Smooth muscle cell (in vitro differentiated cells): ENCODE data around the gene ST6GAL1. TPM values are rescaled to one million over a fixed set of nuclear protein-coding genes. Genes with fewer than 3 reads are reported as not detected.
A peak's percentile ranks its signal among the peaks of the same experiment; 100 is the strongest.

ENCODE experiments used
- DNase-seq: peaks from one replicate; lab custom pipeline; 2025; ENCODE audit not compliant: unreplicated experiment; lab: John Stamatoyannopoulos, UW
- H2AFZ ChIP-seq: fragments of 200-600 bp; sonication (generic); 2 replicates; pipeline ENCODE4 v1.6.0; 2016; ENCODE audit warnings: antibody characterized with exemption, low read depth, mild to moderate bottlenecking
- H3F3A ChIP-seq: fragments of 200-600 bp; sonication (generic); 2 replicates; pipeline ENCODE4 v1.6.0; 2017; ENCODE audit warnings: antibody characterized with exemption, low read depth
- H3K27ac ChIP-seq: fragments of 200-600 bp; sonication (generic); 2 replicates; pipeline ENCODE4 v1.5.1; 2016; ENCODE audit warnings: low read depth, mild to moderate bottlenecking
- H3K27me3 ChIP-seq: fragments of 200-600 bp; sonication (generic); 2 replicates; pipeline ENCODE4 v1.6.1; 2016; ENCODE audit warnings: low read depth, mild to moderate bottlenecking
- H3K36me3 ChIP-seq: fragments of 200-600 bp; sonication (generic); 2 replicates; pipeline ENCODE4 v1.5.1; 2016; ENCODE audit warnings: low read depth
- H3K4me1 ChIP-seq: fragments of 200-600 bp; sonication (generic); 2 replicates; pipeline ENCODE4 v1.5.1; 2016; ENCODE audit warnings: low read depth
- H3K4me2 ChIP-seq: fragments of 200-600 bp; sonication (generic); 2 replicates; pipeline ENCODE4 v1.6.0; 2016; ENCODE audit warnings: mild to moderate bottlenecking
- H3K4me3 ChIP-seq: fragments of 200-600 bp; sonication (generic); 2 replicates; pipeline ENCODE4 v1.5.1; 2016; ENCODE audit warnings: mild to moderate bottlenecking
- H3K79me2 ChIP-seq: fragments of 200-600 bp; sonication (generic); 2 replicates; pipeline ENCODE4 v1.6.0; 2016; ENCODE audit warnings: low read depth, mild to moderate bottlenecking
- H3K9ac ChIP-seq: fragments of 200-600 bp; sonication (generic); 2 replicates; pipeline ENCODE4 v1.6.0; 2016; ENCODE audit warnings: low read depth
- H3K9me3 ChIP-seq: fragments of 200-600 bp; sonication (generic); replicated peaks from 2 replicates; pipeline ENCODE4 v1.5.1; 2016; ENCODE audit warnings: low read depth
- H4K20me1 ChIP-seq: fragments of 200-600 bp; sonication (generic); 2 replicates; pipeline ENCODE4 v1.6.0; 2016; ENCODE audit warnings: low read depth
- WGBS: methylation state at CpG from one replicate; pipeline ENCODE4 v1.1.7; 2016; ENCODE audit warnings: low lambda C conversion rate; 5-methylcytosine and 5-hydroxymethylcytosine counted together
- polyA plus RNA-seq: library from polyadenylated mRNA; unstranded; fragments of >200 nt; fragmentation: Nextera tagmentation; extraction: Ambion mirVana; gene quantifications from 2 replicates; pipeline ENCODE4 v1.2.1, GENCODE V29; 2016
- total RNA-seq: library from RNA; depleted of rRNA; stranded (reverse); fragments of >200 nt; gene quantifications from 2 replicates; pipeline ENCODE4 v1.2.3, GENCODE V29; 2014
- TF ChIP-seq, protein P1 (sequence below): fragments of 200-600 bp; sonication (generic); IDR thresholded peaks from 2 replicates; pipeline ENCODE4 v1.5.1; 2017; ENCODE audit warnings: borderline replicate concordance, mild to moderate bottlenecking, antibody characterized with exemption; ENCODE audit not compliant: insufficient read depth, poor library complexity, severe bottlenecking

Gene ST6GAL1
- total and polyA plus RNA-seq, 2 experiments from 2014 or later: 3.5 to 8.9 TPM

DNA sequence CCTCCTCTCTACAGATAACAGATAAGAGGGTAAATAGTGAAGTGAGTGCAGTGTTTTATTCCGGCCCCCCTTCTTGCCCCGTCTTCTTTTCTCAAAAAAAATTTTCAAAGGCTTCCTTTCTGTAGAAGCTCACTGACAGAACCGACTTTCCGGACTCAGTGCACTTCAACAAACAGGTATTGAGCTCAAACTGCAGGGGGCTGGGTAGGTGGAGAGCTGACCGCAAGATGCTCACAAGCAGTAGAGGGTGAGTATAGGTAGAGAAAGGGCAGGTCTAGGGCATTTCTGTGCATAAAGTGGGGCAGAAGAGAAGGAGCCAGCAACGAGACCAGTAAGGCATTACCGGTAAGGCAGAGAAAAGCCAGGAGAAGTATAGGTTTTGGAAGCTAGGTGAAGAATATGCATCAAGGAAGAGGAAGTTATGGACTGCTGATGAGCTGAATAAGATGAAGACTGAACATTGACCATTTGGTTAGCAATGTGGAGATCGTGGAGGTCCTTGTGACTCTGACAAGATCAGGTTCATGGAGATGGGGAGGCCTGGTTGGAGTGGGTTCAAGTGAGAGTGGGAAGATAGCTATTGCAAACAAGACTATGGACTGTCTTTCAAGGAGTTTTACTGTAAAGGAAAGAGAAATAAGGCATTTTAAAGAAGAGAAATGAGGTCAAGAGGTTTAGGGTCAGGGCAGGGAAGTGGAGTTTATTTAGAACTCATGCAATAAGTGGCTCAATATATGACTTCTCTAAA is 97.4 kb downstream of the ST6GAL1 start:
- no peaks in the 10 kb centered on the region for H3K27me3 ChIP-seq
- no peak overlapping the region for H2AFZ ChIP-seq
- no peak for DNase-seq
- H3K9me3 ChIP-seq: no peaks in the 10 kb centered on the region
- no peak overlapping the region for H3K4me3 ChIP-seq
- TF ChIP-seq, protein P1, sequence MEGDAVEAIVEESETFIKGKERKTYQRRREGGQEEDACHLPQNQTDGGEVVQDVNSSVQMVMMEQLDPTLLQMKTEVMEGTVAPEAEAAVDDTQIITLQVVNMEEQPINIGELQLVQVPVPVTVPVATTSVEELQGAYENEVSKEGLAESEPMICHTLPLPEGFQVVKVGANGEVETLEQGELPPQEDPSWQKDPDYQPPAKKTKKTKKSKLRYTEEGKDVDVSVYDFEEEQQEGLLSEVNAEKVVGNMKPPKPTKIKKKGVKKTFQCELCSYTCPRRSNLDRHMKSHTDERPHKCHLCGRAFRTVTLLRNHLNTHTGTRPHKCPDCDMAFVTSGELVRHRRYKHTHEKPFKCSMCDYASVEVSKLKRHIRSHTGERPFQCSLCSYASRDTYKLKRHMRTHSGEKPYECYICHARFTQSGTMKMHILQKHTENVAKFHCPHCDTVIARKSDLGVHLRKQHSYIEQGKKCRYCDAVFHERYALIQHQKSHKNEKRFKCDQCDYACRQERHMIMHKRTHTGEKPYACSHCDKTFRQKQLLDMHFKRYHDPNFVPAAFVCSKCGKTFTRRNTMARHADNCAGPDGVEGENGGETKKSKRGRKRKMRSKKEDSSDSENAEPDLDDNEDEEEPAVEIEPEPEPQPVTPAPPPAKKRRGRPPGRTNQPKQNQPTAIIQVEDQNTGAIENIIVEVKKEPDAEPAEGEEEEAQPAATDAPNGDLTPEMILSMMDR: no peak
- no peaks in the 10 kb centered on the region for H3K36me3 ChIP-seq
- H3K4me1 ChIP-seq: no peaks in the 10 kb centered on the region
- H3K4me2 ChIP-seq: no peak overlapping the region
- H3K27ac ChIP-seq: no peak overlapping the region
- 90% methylated on average over 8 of the region's 8 CpGs for WGBS
- H3K9ac ChIP-seq: no peak overlapping the region
- H3F3A ChIP-seq: no peaks in the 10 kb centered on the region
- no peaks in the 10 kb centered on the region for H4K20me1 ChIP-seq
- no peaks in the 10 kb centered on the region for H3K79me2 ChIP-seq

GRCh38 chr3:187031934-187032333 is 101.6 kb downstream of the ST6GAL1 start:
- Histone ChIP-seq H3K27me3 (no peaks in the 10 kb centered on the region), H3K9me3 (no peaks in the 10 kb centered on the region), H3K4me2 (no peak overlapping the region), H3K9ac (no peak overlapping the region), H3K79me2 (no peaks in the 10 kb centered on the region), H2AFZ (no peak overlapping the region), H3F3A (no peaks in the 10 kb centered on the region), H4K20me1 (no peaks in the 10 kb centered on the region), H3K36me3 (no peaks in the 10 kb centered on the region), H3K4me3 (no peak overlapping the region), H3K27ac (no peak overlapping the region), H3K4me1 (no peaks in the 10 kb centered on the region)
- TF ChIP-seq, protein P1: no peak
- no peak for DNase-seq

DNA sequence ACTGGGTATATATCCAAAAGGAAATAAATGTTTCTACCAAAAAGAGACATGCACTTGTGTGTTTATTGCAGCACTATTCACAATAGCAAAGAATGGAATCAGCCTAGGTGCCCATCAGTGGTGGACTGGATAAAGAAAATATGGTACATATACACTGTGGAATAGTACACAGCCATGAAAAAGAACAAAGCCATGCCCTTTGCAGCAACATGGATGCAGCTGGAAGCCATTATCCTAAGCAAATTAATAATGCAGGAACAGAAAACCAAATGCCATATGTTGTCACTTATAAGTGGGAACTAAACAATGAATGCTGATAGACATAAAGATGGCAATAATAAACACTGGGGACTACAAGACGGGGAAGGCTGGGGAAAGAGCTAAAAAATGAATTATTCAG is 106.1 kb downstream of the ST6GAL1 start:
- Histone ChIP-seq H3K9ac (no peak overlapping the region), H3K79me2 (no peaks in the 10 kb centered on the region), H3K4me1 (no peaks in the 10 kb centered on the region), H4K20me1 (no peaks in the 10 kb centered on the region), H3K36me3 (no peaks in the 10 kb centered on the region), H3K4me3 (no peak overlapping the region), H3K27me3 (no peaks in the 10 kb centered on the region), H3F3A (no peaks in the 10 kb centered on the region), H3K9me3 (no peaks in the 10 kb centered on the region), H3K4me2 (no peak overlapping the region), H3K27ac (no peak overlapping the region), H2AFZ (no peak overlapping the region)
- TF ChIP-seq, protein P1: no peak
- 100% methylated on average over 1 of the region's 1 CpG for WGBS
- no peak for DNase-seq

GRCh38 chr3:187039100-187039722 is 108.9 kb downstream of the ST6GAL1 start:
- TF ChIP-seq, protein P1: no peak
- 86% methylated on average over 10 of the region's 10 CpGs for WGBS
- no peaks in the 10 kb centered on the region for H3K36me3 ChIP-seq

More at GRCh38 chr3:187039100-187039722, 108.9 kb downstream of the ST6GAL1 start:
- H3K9ac ChIP-seq: no peak overlapping the region
- no peak for DNase-seq
- H3K4me2 ChIP-seq: no peak overlapping the region
- no peaks in the 10 kb centered on the region for H3K79me2 ChIP-seq
- no peak overlapping the region for H3K27ac ChIP-seq
- no peaks in the 10 kb centered on the region for H3K9me3 ChIP-seq
- H4K20me1 ChIP-seq: no peaks in the 10 kb centered on the region
- no peaks in the 10 kb centered on the region for H3K4me1 ChIP-seq
- no peaks in the 10 kb centered on the region for H3F3A ChIP-seq
- H3K27me3 ChIP-seq: no peaks in the 10 kb centered on the region
- peak overlapping the region; percentile 35 for H3K4me3 ChIP-seq
- H2AFZ ChIP-seq: no peak overlapping the region
